HG02943 (cell line): ENCODE results near the gene NRSN1.

ENCODE experiments used
- ATAC-seq: cut with Tn5 transposase; IDR thresholded peaks from one replicate; pipeline ENCODE4 v1.9.1; 2021; ENCODE audit warnings: mild to moderate bottlenecking, low read depth, moderate library complexity; ENCODE audit not compliant: unreplicated experiment

NRSN1 gene, protein sequence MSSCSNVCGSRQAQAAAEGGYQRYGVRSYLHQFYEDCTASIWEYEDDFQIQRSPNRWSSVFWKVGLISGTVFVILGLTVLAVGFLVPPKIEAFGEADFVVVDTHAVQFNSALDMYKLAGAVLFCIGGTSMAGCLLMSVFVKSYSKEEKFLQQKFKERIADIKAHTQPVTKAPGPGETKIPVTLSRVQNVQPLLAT

DNA sequence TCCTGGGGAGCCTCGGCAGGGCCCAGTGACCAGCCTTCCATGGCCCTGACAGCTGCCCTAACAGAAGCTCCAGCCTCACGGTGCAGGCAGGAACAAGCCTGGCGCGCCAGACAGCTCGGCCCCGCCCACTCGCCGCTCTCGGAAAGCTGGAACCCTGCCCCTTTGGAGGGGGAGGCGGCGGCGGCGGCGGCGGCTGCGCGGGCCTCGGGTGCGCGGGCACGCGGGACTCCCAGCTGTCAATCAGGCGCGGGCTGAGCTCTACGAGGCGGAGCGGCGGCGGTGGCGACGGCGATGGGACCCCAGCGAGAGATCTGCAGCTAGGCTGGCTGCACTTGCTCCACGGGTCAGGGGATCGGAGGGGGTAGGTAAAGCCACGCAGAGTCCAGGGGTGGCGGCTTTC is at the start of gene NRSN1:
Gene NRSN1, plus strand, starts transcription at position 236 of the 400 bp plus-strand sequence. CDS start 8,113 bp downstream, outside the sequence.
- no peak for ATAC-seq

GRCh38 chr6:24078200-24078599 is 47.8 kb upstream of the NRSN1 start:
- no peak for ATAC-seq

DNA sequence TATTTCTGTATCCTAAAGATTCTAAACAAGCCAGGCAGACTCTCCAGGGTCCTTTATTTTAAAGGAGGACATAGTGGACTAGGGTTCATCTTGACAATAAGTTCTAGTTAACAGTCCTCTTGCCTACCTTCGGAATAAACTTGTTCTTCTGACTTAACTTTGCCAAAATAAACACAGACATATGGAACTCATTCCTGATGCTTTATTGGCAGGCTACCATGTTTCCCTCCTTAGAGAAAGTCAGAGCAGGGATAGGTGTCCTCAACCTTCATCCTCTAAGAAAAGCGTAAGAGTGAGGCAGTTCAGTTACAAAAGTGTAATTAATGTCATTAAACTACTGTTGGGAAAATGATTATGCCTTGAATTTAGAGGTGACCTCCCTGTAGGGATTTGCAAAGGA is 46.9 kb upstream of the NRSN1 start:
- ATAC-seq, result no peak

DNA sequence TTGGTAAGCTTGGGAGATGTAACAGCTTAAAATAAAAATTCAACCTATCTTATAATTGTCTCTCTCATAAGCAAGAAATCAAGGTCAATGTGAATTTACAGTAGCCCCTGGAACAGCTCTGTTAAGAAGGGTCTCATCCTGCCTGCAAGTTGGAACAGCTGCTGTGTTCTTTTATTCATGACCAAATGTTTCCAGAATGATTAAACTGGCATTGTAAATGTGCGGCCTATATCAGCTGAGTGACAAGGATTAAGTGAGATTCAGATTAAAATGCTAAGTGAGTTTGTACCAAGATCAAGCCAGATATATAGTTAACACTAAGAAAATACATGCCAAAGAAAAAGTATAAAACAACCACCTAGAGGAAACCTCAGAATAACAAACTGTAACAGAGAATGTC is 45.3 kb upstream of the NRSN1 start:
- ATAC-seq, result no peak

GRCh38 chr6:24089736-24090135 is 36.3 kb upstream of the NRSN1 start:
- ATAC-seq, result no peak

DNA sequence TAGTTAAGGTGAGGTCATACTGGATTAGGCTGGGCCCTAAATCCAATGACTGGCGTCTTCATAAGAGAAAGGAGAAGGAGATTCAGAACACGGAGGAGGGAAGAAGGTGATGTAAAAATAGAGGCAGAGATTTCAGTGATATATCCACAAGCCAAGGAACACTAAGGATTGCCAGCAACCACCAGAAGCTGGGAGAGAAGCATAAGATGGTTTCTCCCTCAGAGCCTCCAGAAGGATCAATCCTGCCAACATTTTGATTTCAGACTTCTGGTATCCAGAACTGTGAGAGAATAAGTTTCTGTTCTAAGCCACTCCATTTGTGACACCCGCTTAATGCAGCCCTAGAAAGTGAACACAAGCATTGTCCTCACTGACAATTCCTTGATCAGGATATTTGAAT is 33.6 kb upstream of the NRSN1 start:
- no peak for ATAC-seq

DNA sequence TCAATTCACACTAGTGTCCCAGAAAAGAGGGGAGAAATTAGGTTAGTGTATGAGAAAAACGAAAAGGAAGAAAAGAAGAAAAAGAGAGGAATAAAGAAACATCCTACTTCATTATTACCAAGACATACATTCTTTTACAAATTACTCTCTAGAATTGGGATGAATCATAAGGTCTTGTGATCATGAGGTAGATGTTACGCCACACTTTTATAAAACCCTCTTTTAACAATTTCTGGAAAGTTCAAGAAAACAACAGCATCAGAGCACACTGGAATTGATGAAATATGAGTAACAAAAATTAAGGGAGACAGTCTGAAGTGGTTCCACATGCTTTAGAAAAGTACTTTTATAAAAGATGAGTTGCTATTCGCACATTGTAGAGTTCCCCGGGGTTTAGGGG is 32.6 kb upstream of the NRSN1 start:
- no peak for ATAC-seq

- no peak for ATAC-seq
Observed at GRCh38 chr6:24099181-24099580, 26.8 kb upstream of the NRSN1 start.

DNA sequence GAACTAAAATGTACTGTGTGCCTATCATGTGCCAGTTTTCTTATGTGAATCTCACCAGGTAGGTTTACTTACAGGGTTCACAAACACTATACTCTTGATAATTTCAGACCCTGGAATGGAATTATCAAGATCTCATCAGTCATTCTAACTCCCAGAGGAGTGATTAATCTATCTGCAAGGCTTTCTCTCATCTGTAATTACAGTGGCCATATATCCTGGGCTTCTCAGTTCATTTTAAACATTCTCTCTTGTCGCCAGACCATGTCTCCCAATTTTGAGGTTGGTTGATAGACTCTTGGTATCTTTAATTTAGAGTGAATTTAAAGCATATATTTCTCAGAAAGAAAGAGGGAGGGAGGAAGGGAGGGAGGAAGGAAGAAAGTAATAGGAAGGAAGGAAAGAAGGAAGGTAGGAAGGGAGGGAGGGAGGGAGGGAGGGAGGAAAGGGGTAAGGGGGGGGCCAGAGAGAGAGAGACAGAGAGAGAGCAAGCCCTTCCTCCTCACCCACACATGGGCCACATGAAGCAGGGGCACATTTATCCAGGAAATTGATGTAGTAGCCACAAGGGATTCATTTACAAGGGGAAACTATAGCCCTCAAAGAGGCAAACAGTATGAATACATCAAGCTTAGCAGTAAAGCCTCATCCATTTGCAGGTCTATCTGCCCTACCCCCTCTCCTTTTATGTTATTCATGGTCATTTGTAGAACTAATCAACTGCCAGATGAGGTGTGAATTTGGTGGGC is 25.8 kb upstream of the NRSN1 start:
- ATAC-seq, result no peak

- no peak for ATAC-seq
Observed at GRCh38 chr6:24100770-24101155, 25.3 kb upstream of the NRSN1 start.

DNA sequence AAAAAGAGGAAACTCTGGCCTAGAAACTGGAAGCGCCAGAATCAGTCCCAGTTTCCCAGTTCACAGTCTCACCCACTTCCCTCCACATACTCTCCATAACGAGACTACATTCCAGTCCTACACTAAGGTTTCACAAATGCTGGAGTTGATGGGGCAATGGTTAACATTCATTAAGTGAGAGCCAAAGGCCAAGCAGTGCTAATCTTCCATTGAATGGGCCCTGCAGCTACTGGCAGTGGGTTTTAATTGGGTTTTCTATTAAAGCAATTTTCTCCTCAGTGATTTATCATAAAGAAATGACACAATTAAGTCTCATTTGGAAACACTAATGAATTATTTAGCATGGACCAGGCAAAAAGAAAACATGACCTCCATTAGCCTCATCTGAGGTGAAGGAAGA is 20.8 kb upstream of the NRSN1 start:
- no peak for ATAC-seq

DNA sequence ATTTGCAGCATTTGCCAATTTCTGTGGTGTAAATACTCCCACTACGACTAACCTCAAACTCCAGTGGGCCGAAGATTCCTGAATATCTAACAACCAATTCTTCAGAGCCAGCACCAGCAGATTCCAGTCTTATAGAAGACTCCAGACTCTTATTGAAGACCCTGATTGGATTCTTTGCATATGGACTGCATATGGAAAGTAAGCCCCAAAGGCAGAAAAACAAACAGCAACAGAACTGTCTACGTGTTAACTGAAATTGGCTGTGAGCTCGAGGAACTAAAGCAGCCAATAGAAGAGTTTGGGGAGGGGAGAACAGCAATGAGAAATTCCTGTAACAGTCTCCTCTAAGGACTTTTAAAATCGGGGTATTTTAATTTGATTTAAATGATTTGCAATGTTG is 19.7 kb upstream of the NRSN1 start:
- no peak for ATAC-seq

- no peak for ATAC-seq
Observed at GRCh38 chr6:24107294-24107693, 18.7 kb upstream of the NRSN1 start.

DNA sequence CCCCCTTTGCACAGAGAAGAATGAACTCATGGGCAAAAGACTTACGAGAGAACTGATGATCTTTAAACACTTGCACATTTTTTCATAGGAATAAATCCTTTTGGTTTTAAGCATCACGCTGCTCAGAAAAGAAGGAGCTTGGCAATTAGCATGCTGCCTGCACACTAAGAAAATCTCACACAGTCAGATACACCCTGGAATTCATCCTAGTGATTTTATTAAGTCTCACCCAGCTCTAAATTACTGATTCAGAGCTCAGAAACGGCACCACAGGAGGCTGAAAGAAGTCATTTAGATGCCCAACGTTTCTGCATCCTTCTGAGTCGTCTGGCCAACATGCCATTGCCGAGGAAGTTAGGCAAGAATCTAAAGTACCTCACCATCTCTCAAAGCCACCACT is 18.0 kb upstream of the NRSN1 start:
- ATAC-seq, result no peak

DNA sequence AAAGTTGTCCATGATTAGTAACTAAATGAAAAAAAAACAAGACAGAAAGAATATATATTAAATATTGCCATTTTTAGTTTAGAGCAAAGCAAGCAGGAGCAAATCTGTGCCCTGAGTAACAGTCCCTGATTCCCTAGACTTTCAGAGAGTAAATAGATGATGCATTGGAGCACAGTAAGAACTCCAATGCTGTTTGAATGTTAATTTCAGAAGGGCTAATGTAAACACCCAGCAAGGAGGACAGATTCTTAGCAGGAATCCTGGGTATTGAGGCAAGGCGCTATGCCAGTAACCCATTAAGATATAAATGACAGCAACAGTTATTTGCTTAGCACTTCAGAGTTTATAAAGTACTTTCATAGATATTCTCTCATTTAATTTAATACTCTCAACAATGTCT is 15.6 kb upstream of the NRSN1 start:
- no peak for ATAC-seq

GRCh38 chr6:24113891-24114290 is 12.1 kb upstream of the NRSN1 start:
- no peak for ATAC-seq

- no peak for ATAC-seq
Observed at GRCh38 chr6:24117021-24117420, 9.0 kb upstream of the NRSN1 start.

GRCh38 chr6:24122139-24122538 is 3.9 kb upstream of the NRSN1 start:
- no peak for ATAC-seq

GRCh38 chr6:24126586-24127192 is 674 bp downstream of the NRSN1 start:
- no peak for ATAC-seq

- ATAC-seq, result no peak
Observed at GRCh38 chr6:24127316-24127715, 1.3 kb downstream of the NRSN1 start.

DNA sequence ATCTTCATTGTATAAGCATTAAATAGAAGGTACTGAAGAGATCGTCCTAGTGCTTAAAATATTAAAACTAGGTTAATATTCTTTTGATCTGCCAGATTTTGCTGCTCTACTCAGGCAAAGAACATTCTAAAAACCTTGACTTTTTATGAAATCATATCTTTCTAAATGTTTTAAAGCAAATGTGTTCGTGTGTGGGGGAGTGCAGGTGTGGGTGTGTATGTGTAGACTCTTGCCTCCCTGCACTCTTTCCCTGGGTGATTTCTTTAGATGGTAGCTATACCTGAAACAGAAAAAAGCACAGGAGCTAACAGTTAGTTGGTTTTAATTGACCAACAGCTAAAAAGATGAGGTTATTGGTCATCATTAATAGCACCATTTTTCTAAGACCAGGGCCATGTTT is 5.7 kb downstream of the NRSN1 start:
- no peak for ATAC-seq

GRCh38 chr6:24139080-24139479 is 13.1 kb downstream of the NRSN1 start:
- ATAC-seq, result no peak
